ENCODE measurements around the gene DDT. TPM values are rescaled to one million over a fixed set of nuclear protein-coding genes. Genes with fewer than 3 reads are reported as not detected.
"Not testable (repeated sequence)": the region's sequence is repeated elsewhere in the genome, so short reads cannot be mapped to it uniquely, and the experiment has no call there.

The DDT gene
- total RNA-seq = 45.8 TPM

DNA sequence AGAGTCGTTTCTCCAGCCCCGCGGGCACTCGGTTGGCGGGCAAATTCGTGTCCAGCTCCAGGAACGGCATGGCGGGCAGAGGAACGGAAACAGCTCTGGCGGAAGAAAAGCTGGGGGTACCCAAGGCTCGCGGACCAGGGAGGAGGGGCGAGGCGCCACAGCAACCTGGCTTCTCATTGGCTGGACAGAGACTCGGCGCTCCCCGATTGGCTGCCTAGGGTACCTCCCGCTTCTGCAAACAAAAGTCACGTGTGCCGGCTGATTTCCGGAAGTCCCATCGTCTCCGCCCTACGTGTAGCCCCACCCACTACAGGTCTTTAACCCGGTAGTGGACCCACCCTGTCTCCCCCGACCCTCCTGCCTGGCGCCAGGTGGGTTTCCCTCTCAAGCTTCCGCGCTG is at the start of gene DDT:
Gene DDT, minus strand, starts transcription at position 97 of the 400 bp plus-strand sequence. Its CDS starts 27 bp downstream, at position 70.
- H3K4me3 ChIP-seq (ENCODE audit: low read length); H3K27me3 ChIP-seq (ENCODE audit: insufficient read depth, low read length); H3K4me1 ChIP-seq (ENCODE audit: insufficient read depth, low read length); H3K9me3 ChIP-seq (ENCODE audit: low read depth, low read length): not testable (repeated sequence)

- no peaks in the 10 kb centered on the region for H3K27me3 ChIP-seq (ENCODE audit: insufficient read depth, low read length)
- H3K4me3 ChIP-seq (ENCODE audit: low read length) = no peak overlapping the region
- H3K4me1 ChIP-seq (ENCODE audit: insufficient read depth, low read length) = no peaks in the 10 kb centered on the region
- no peaks in the 10 kb centered on the region for H3K9me3 ChIP-seq (ENCODE audit: low read depth, low read length)
Measured at GRCh38 chr22:24023204-24023789, 49.1 kb upstream of the DDT start.

DNA sequence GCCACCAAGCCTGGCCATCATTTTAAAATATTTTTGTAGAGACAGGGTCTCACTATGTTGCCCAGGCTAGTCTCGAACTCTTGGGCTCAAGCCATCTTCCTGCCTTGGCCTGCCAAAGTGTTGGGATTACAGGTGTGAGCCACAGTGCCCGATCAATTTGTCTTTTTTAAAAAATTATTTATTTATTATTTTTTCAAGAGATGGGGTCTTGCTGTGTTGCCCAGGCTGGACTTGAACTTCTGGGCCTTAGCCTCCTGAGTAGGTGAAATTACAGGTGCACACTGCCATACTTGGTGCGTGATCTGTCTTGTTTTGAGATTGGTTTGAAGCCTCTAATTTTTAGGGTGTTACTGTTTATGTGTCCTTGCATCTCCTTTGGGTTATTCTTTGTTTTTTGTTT is 47.1 kb upstream of the DDT start:
- H3K4me1 ChIP-seq (ENCODE audit: insufficient read depth, low read length) = no peaks in the 10 kb centered on the region
- H3K9me3 ChIP-seq (ENCODE audit: low read depth, low read length) = no peaks in the 10 kb centered on the region
- no peaks in the 10 kb centered on the region for H3K27me3 ChIP-seq (ENCODE audit: insufficient read depth, low read length)
- no peak overlapping the region for H3K4me3 ChIP-seq (ENCODE audit: low read length)

DNA sequence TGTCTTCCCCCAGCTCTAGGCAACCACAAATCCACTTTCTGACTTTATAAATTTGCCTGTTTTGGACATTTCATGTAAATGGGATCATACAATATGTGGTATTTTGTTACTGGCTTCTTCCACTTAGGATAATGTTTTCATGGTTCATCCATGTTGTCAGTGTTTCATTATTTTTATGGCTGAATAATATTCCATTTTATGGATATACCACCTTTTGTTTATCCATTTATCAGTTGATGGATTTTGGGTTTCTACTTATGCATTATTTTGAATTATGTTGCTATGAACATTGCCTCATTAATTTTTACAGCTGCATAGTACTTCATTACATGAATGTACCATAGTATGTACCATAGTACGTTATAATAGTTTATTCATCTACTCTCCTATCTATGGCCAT is 41.9 kb upstream of the DDT start:
- no peak overlapping the region for H3K4me3 ChIP-seq (ENCODE audit: low read length)
- no peaks in the 10 kb centered on the region for H3K9me3 ChIP-seq (ENCODE audit: low read depth, low read length)
- no peaks in the 10 kb centered on the region for H3K27me3 ChIP-seq (ENCODE audit: insufficient read depth, low read length)
- H3K4me1 ChIP-seq (ENCODE audit: insufficient read depth, low read length) = peaks cover 12% of the 10 kb centered on the region

DNA sequence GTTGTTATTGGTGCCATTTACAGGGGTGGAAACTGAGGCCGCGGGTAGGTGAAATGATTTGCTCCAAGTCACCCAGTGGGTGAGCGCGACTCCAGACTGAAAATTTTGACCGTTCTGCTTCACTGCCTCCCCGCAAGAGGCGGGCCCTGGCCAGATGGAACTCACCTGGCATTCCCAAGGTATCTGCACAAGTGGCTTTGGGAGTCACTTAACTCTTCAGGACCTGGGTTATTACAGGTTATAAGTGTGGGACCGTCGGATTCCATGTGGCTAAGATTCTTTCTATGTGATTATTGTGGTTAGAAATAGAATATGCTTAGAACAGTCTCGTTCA is 37.5 kb upstream of the DDT start:
- Histone ChIP-seq H3K27me3 (ENCODE audit: insufficient read depth, low read length) (no peaks in the 10 kb centered on the region), H3K4me3 (ENCODE audit: low read length) (peak overlapping the region; percentile 90), H3K9me3 (ENCODE audit: low read depth, low read length) (no peaks in the 10 kb centered on the region), H3K4me1 (ENCODE audit: insufficient read depth, low read length) (peaks cover 18% of the 10 kb centered on the region)

DNA sequence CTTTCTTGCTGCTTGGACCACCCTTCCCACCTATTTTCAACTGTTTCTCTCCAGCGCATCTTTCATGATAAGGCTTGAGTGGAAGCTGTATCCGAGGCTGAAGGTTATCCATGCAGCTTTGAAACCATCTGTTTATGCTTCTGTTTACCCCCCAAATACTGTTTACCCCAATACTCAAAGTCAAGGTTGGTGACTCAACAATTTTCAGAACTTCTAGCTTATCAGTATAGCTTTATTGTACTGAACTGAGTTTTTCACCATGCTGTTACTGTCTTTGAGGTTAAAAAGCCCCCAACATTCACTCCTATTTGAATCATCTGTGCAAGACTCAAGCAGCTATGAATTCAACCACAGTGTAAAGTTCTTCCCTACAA is 35.8 kb upstream of the DDT start:
- H3K4me3 ChIP-seq (ENCODE audit: low read length) = no peak overlapping the region
- no peaks in the 10 kb centered on the region for H3K9me3 ChIP-seq (ENCODE audit: low read depth, low read length)
- H3K4me1 ChIP-seq (ENCODE audit: insufficient read depth, low read length) = peaks cover 18% of the 10 kb centered on the region
- no peaks in the 10 kb centered on the region for H3K27me3 ChIP-seq (ENCODE audit: insufficient read depth, low read length)

GRCh38 chr22:24009227-24010017 is 35.2 kb upstream of the DDT start:
- H3K9me3 ChIP-seq (ENCODE audit: low read depth, low read length) = no peaks in the 10 kb centered on the region
- no peak overlapping the region for H3K4me3 ChIP-seq (ENCODE audit: low read length)
- H3K27me3 ChIP-seq (ENCODE audit: insufficient read depth, low read length) = no peaks in the 10 kb centered on the region
- H3K4me1 ChIP-seq (ENCODE audit: insufficient read depth, low read length) = peaks cover 18% of the 10 kb centered on the region

GRCh38 chr22:24008381-24009226 is 34.4 kb upstream of the DDT start:
- Histone ChIP-seq H3K4me1 (ENCODE audit: insufficient read depth, low read length) (peaks cover 18% of the 10 kb centered on the region), H3K9me3 (ENCODE audit: low read depth, low read length) (no peaks in the 10 kb centered on the region), H3K27me3 (ENCODE audit: insufficient read depth, low read length) (no peaks in the 10 kb centered on the region), H3K4me3 (ENCODE audit: low read length) (no peak overlapping the region)

DNA sequence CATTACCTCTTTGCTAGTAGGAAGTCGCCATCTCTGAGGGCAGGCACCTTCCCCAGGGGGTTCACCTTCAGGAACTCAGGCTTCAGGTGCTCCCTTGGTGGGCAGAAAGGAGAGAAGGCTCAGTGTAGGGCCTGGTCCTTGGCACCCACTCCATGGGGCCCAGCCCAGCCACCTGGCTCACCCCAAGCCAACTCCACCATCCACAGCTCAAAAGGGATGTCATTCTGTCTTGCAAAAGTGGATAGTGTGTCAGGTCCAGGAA is 33.7 kb upstream of the DDT start:
- no peak overlapping the region for H3K4me3 ChIP-seq (ENCODE audit: low read length)
- peaks cover 18% of the 10 kb centered on the region for H3K4me1 ChIP-seq (ENCODE audit: insufficient read depth, low read length)
- no peaks in the 10 kb centered on the region for H3K27me3 ChIP-seq (ENCODE audit: insufficient read depth, low read length)
- no peaks in the 10 kb centered on the region for H3K9me3 ChIP-seq (ENCODE audit: low read depth, low read length)

GRCh38 chr22:24007253-24008021 is 33.2 kb upstream of the DDT start:
- Histone ChIP-seq H3K4me3 (ENCODE audit: low read length) (no peak overlapping the region), H3K9me3 (ENCODE audit: low read depth, low read length) (no peaks in the 10 kb centered on the region), H3K4me1 (ENCODE audit: insufficient read depth, low read length) (peaks cover 15% of the 10 kb centered on the region), H3K27me3 (ENCODE audit: insufficient read depth, low read length) (no peaks in the 10 kb centered on the region)

DNA sequence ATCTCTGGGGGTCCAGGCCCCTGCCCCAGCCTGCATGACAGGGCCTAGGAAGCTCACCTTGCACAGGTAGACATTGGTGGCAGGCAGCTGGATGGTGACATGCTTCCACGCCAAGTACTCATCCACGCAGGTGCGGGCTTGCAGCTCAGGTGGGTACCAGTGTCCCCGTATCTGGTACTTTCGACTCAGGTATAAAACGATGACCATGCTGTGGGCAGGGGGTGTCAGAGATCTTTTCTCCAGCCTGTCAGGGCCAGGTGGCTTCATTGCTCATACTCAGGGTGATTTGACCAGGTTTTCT is 32.6 kb upstream of the DDT start:
- H3K4me1 ChIP-seq (ENCODE audit: insufficient read depth, low read length) = peaks cover 9% of the 10 kb centered on the region
- no peaks in the 10 kb centered on the region for H3K9me3 ChIP-seq (ENCODE audit: low read depth, low read length)
- H3K27me3 ChIP-seq (ENCODE audit: insufficient read depth, low read length) = no peaks in the 10 kb centered on the region
- no peak overlapping the region for H3K4me3 ChIP-seq (ENCODE audit: low read length)

DNA sequence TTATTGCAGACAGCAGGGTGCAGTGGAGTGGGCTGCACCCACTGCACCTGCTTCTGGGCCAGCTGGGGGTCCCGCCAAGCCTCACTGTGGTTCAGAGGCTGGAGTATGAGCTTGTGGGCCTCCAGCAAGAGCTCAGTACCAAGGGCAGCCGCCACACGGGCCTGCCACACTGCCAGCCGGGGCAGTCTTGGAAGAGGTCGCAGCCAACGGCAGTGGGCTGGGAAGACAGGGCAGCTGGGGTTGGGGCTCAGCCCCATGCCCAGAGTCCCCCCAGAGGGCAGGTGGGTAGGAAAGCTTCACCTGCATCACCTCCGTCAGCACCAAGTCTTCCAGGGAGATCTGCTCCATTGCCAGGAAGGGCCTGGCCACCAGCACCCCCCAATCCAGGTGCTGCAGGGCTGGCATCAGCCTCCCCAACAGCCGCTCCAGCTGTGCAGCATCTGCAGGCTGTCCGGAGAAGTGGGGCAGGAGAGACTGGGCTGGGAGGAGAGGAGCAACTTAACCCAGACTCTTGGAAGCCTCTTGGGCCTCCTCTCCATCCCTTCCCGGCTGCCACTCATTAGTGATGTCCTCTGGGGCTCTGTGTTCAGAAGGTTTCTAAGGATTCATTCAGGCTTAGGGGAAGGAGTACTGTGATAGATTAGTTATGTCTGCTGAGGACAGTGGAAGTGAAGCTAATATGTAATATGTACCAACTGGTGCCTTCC is 32.1 kb upstream of the DDT start:
- H3K4me3 ChIP-seq (ENCODE audit: low read length) = no peak overlapping the region
- no peaks in the 10 kb centered on the region for H3K27me3 ChIP-seq (ENCODE audit: insufficient read depth, low read length)
- H3K4me1 ChIP-seq (ENCODE audit: insufficient read depth, low read length) = peaks cover 5% of the 10 kb centered on the region
- H3K9me3 ChIP-seq (ENCODE audit: low read depth, low read length) = no peaks in the 10 kb centered on the region

DNA sequence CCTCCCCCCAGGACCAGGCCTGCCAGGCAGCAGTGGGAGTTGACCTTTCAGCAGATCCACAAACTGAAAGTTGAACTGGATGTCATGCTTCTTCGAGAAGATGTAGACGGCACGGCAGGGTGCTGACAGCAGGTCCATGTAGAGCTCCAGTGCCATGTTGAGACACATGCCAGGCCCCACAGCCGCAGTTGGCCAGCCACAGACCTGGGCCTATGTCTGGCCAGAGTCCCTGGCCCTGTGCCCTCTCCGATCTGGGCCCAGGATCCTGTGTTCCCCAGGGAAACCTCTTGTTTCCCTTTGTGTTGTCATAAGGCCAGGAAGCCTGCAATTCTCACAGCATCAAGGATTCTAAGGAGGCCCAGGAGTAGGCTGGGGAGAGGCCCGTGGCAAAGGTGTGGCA is 31.0 kb upstream of the DDT start, which contains the start of gene GSTT4:
Gene GSTT4, minus strand, starts transcription at position 253 of the 400 bp plus-strand sequence. Its CDS starts 97 bp downstream, at position 156.
- Histone ChIP-seq H3K4me3 (ENCODE audit: low read length) (no peak within 1 kb of the TSS), H3K27me3 (ENCODE audit: insufficient read depth, low read length) (no peaks in the 10 kb centered on the region), H3K9me3 (ENCODE audit: low read depth, low read length) (no peaks in the 10 kb centered on the region), H3K4me1 (ENCODE audit: insufficient read depth, low read length) (no peaks in the 10 kb centered on the region)

DNA sequence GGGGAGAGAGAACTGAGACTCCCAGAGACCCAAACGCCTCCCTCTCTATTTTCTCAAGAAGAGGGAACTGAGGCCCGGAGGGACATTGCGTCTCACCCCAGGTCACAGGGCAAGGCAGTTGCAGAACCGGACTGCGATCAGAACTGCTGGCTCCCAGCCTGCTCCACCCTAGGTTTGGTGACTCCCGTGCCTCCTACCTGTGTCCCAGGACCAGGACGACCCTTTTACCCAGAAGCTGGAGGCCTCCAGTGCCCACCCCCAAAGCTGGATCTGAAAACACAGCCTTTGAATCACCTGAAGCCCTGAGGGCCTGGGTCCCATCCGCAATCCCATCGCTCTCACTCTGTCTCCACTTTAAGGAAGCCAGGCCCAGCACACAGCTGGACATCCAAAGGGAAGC is 29.6 kb upstream of the DDT start:
- no peaks in the 10 kb centered on the region for H3K4me1 ChIP-seq (ENCODE audit: insufficient read depth, low read length)
- no peaks in the 10 kb centered on the region for H3K27me3 ChIP-seq (ENCODE audit: insufficient read depth, low read length)
- H3K9me3 ChIP-seq (ENCODE audit: low read depth, low read length) = no peaks in the 10 kb centered on the region
- no peak overlapping the region for H3K4me3 ChIP-seq (ENCODE audit: low read length)

DNA sequence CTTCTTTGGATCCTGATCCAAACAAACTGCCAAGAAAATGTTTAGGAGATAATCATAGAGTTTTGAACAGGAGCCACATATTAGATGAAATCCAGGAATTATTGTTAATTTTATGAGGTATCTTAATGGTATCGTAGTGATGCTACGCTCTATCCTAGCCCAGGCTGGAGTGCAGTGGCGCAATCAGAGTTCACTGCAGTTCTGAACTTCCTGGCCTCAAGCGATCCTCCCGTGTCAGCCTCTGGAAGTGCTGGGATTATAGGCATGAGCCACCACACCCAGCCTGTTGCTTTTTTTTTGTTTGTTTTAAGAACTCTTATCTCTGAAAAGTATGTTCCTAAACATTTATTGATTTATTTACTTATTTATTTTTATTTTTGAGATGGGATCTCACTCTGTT is 28.6 kb upstream of the DDT start:
- H3K4me3 ChIP-seq (ENCODE audit: low read length) = no peak overlapping the region
- H3K9me3 ChIP-seq (ENCODE audit: low read depth, low read length) = no peaks in the 10 kb centered on the region
- no peaks in the 10 kb centered on the region for H3K4me1 ChIP-seq (ENCODE audit: insufficient read depth, low read length)
- H3K27me3 ChIP-seq (ENCODE audit: insufficient read depth, low read length) = no peaks in the 10 kb centered on the region

Data from mononuclear cell (primary cell).